SU-DHL-6 (cell line): ENCODE data around the gene PALLD.

Experiments used
- H2AFZ ChIP-seq: fragments of 200-600 bp; sonication (generic); 2 replicates; pipeline ENCODE4 v1.6.1; 2014; ENCODE audit warnings: low read depth, mild to moderate bottlenecking, moderate library complexity, mixed read lengths, antibody characterized with exemption, low read length; ENCODE audit not compliant: severe bottlenecking
- H3F3A ChIP-seq: fragments of 200-600 bp; shearing (Covaris generic); 2 replicates; pipeline ENCODE4 v1.6.0; 2016; ENCODE audit warnings: antibody characterized with exemption, mild to moderate bottlenecking; ENCODE audit not compliant: insufficient read depth
- H3K27ac ChIP-seq: fragments of 200-600 bp; sonication (generic); 2 replicates; pipeline ENCODE4 v1.5.1; 2016; ENCODE audit warnings: low read depth, mild to moderate bottlenecking, low read length, moderate library complexity, mixed read lengths
- H3K27me3 ChIP-seq: fragments of 200-600 bp; sonication (generic), shearing (Covaris generic); 2 replicates; pipeline ENCODE4 v1.6.0; 2014; ENCODE audit warnings: mild to moderate bottlenecking, low read length
- H3K36me3 ChIP-seq: fragments of 200-600 bp; sonication (generic); 2 replicates; pipeline ENCODE4 v1.6.1; 2014; ENCODE audit warnings: mild to moderate bottlenecking, low read length, mixed read lengths
- H3K4me2 ChIP-seq: fragments of 300-600, 200-600 bp; shearing (Covaris generic), sonication (generic); 2 replicates; pipeline ENCODE4 v1.6.0; 2014; ENCODE audit warnings: low read length, low read depth, mild to moderate bottlenecking; ENCODE audit not compliant: poor library complexity, severe bottlenecking
- H3K4me3 ChIP-seq: fragments of 200-600 bp; sonication (generic); 2 replicates; pipeline ENCODE4 v1.5.1; 2014; ENCODE audit warnings: antibody characterized with exemption, low read length, mild to moderate bottlenecking, mixed read lengths; ENCODE audit not compliant: insufficient read depth, poor library complexity, severe bottlenecking
- H3K79me2 ChIP-seq: fragments of 200-600 bp; sonication (generic); 2 replicates; pipeline ENCODE4 v1.6.1; 2014; ENCODE audit warnings: mild to moderate bottlenecking, low read length, moderate library complexity; ENCODE audit not compliant: insufficient read depth
- H3K9ac ChIP-seq: fragments of 200-600 bp; sonication (generic); 2 replicates; pipeline ENCODE4 v1.7.0; 2014; ENCODE audit warnings: mild to moderate bottlenecking, low read length
- H3K9me2 ChIP-seq: fragments of 200-600 bp; sonication (generic); replicated peaks from 2 replicates; pipeline ENCODE4 v1.6.1; 2014; ENCODE audit warnings: low read length; ENCODE audit not compliant: insufficient read depth
- H3K9me3 ChIP-seq: fragments of 200-600 bp; sonication (generic); 2 replicates; pipeline ENCODE4 v1.6.1; 2014; ENCODE audit warnings: low read length, mixed read lengths; ENCODE audit not compliant: insufficient read depth
- H4K20me1 ChIP-seq: fragments of 200-600 bp; sonication (generic); 2 replicates; pipeline ENCODE4 v1.6.1; 2014; ENCODE audit warnings: low read depth, mild to moderate bottlenecking, antibody characterized with exemption, low read length, moderate library complexity, mixed read lengths
- CTCF ChIP-seq: fragments of 200-600 bp; sonication (generic); IDR thresholded peaks from one replicate; pipeline ENCODE4 v1.5.1; 2017; ENCODE audit warnings: antibody characterized with exemption, mild to moderate bottlenecking, low read length, moderate library complexity; ENCODE audit not compliant: insufficient read depth, poor library complexity, severe bottlenecking
- EZH2phosphoT487 ChIP-seq: fragments of 200-600 bp; sonication (generic), shearing (Covaris generic); conservative IDR thresholded peaks from 2 replicates; pipeline ENCODE4 v1.6.1; 2018; ENCODE audit warnings: mild to moderate bottlenecking, antibody characterized with exemption, low read length, moderate library complexity, mixed read lengths

PALLD gene

GRCh38 chr4:168504526-168504925 is 7.7 kb downstream of the PALLD start:
- no peak for TF ChIP-seq EZH2phosphoT487
- no peak for TF ChIP-seq CTCF
- Histone ChIP-seq H3K9me2 (no peaks in the 10 kb centered on the region), H3K36me3 (no peaks in the 10 kb centered on the region), H3K27ac (no peak overlapping the region), H3K4me3 (no peak overlapping the region), H3K4me2 (no peak overlapping the region), H3F3A (no peaks in the 10 kb centered on the region), H2AFZ (no peak overlapping the region), H3K9ac (no peak overlapping the region), H4K20me1 (no peaks in the 10 kb centered on the region), H3K27me3 (no peaks in the 10 kb centered on the region), H3K79me2 (no peaks in the 10 kb centered on the region), H3K9me3 (no peaks in the 10 kb centered on the region)

GRCh38 chr4:168506014-168506413 is 9.2 kb downstream of the PALLD start:
- Histone ChIP-seq H3K36me3 (no peaks in the 10 kb centered on the region), H3K27me3 (no peaks in the 10 kb centered on the region), H2AFZ (no peak overlapping the region), H3F3A (no peaks in the 10 kb centered on the region), H3K4me2 (no peak overlapping the region), H3K9ac (no peak overlapping the region), H3K9me2 (no peaks in the 10 kb centered on the region), H3K4me3 (no peak overlapping the region), H3K79me2 (no peaks in the 10 kb centered on the region), H4K20me1 (no peaks in the 10 kb centered on the region), H3K27ac (no peak overlapping the region), H3K9me3 (no peaks in the 10 kb centered on the region)
- TF ChIP-seq EZH2phosphoT487 = no peak
- no peak for TF ChIP-seq CTCF

- no peak overlapping the region for H3K4me3 ChIP-seq
- H2AFZ ChIP-seq = no peak overlapping the region
- H3K9ac ChIP-seq = no peak overlapping the region
- no peaks in the 10 kb centered on the region for H3K9me2 ChIP-seq
- H3K4me2 ChIP-seq = no peak overlapping the region
- no peaks in the 10 kb centered on the region for H3K36me3 ChIP-seq
- no peaks in the 10 kb centered on the region for H4K20me1 ChIP-seq
- no peaks in the 10 kb centered on the region for H3F3A ChIP-seq
- H3K79me2 ChIP-seq = no peaks in the 10 kb centered on the region
- no peaks in the 10 kb centered on the region for H3K27me3 ChIP-seq
- no peak for TF ChIP-seq EZH2phosphoT487
- no peak for TF ChIP-seq CTCF
- no peak overlapping the region for H3K27ac ChIP-seq
- no peaks in the 10 kb centered on the region for H3K9me3 ChIP-seq
Measured at GRCh38 chr4:168507178-168507815, 10.4 kb downstream of the PALLD start.
